ENCODE data around the gene INPP5D.
"Not testable (repeated sequence)": the region's sequence is repeated elsewhere in the genome, so short reads cannot be mapped to it uniquely, and the experiment has no call there.

INPP5D gene

GRCh38 chr2:233184669-233185068 lies 124.5 kb downstream of the INPP5D start:
- DNase-seq = no peak

GRCh38 chr2:233185330-233185729 lies 125.2 kb downstream of the INPP5D start:
- no peak for DNase-seq

GRCh38 chr2:233185963-233186362 lies 125.8 kb downstream of the INPP5D start:
- no peak for DNase-seq

- no peak for DNase-seq
These were observed 126.7 kb downstream of the INPP5D start for GRCh38 chr2:233186851-233187250.

GRCh38 chr2:233189025-233189424 lies 128.9 kb downstream of the INPP5D start:
- no peak for DNase-seq

- DNase-seq = not testable (repeated sequence)
These were observed 130.9 kb downstream of the INPP5D start for GRCh38 chr2:233191016-233191415.

- no peak for DNase-seq
These were observed 133.6 kb downstream of the INPP5D start for GRCh38 chr2:233193738-233194137.

- no peak for DNase-seq
These were observed 134.9 kb downstream of the INPP5D start for GRCh38 chr2:233195027-233195426.

GRCh38 chr2:233197022-233197421 lies 136.9 kb downstream of the INPP5D start:
- no peak for DNase-seq

GRCh38 chr2:233198026-233198425 lies 137.9 kb downstream of the INPP5D start:
- no peak for DNase-seq

- DNase-seq = no peak
These were observed 139.7 kb downstream of the INPP5D start for GRCh38 chr2:233199870-233200269.

- not testable (repeated sequence) for DNase-seq
These were observed 140.6 kb downstream of the INPP5D start for GRCh38 chr2:233200790-233201189.

GRCh38 chr2:233201258-233202013 lies 141.3 kb downstream of the INPP5D start:
- no peak for DNase-seq

GRCh38 chr2:233202531-233202944 lies 142.4 kb downstream of the INPP5D start:
- DNase-seq = no peak

GRCh38 chr2:233203060-233203459 lies 142.9 kb downstream of the INPP5D start:
- DNase-seq = no peak

- DNase-seq = no peak
These were observed 144.3 kb downstream of the INPP5D start for GRCh38 chr2:233204286-233204936.

- DNase-seq = no peak
These were observed 148.4 kb downstream of the INPP5D start for GRCh38 chr2:233208382-233209116.

- DNase-seq = no peak
These were observed 149.0 kb downstream of the INPP5D start for GRCh38 chr2:233209117-233209532.

GRCh38 chr2:233209533-233210171 lies 149.5 kb downstream of the INPP5D start:
- DNase-seq = peak; percentile 31

- DNase-seq = no peak
These were observed 150.1 kb downstream of the INPP5D start for GRCh38 chr2:233210281-233210680.

- DNase-seq = no peak
These were observed 150.9 kb downstream of the INPP5D start for GRCh38 chr2:233210843-233211547.

GRCh38 chr2:233211548-233211895 lies 151.4 kb downstream of the INPP5D start:
- no peak for DNase-seq

GRCh38 chr2:233213011-233213410 lies 152.9 kb downstream of the INPP5D start:
- no peak for DNase-seq
